AG10803 (cell line): Measurements from ENCODE around the gene ATP9A.
"Not testable (repeated sequence)": the region's sequence is repeated elsewhere in the genome, so short reads cannot be mapped to it uniquely, and the experiment has no call there.

Source experiments
- DNase-seq: peaks from one replicate; pipeline ENCODE4 v3.0.0; 2010; ENCODE audit warnings: low read depth
- H3K4me3 ChIP-seq: 2 replicates; pipeline ENCODE4 v1.5.1; 2011; ENCODE audit warnings: mild to moderate bottlenecking, low read length, control low read depth
- CTCF ChIP-seq: conservative IDR thresholded peaks from 2 replicates; pipeline ENCODE4 v1.5.1; 2011; ENCODE audit warnings: mild to moderate bottlenecking, low read length, control low read depth, inconsistent platforms

ATP9A gene

GRCh38 chr20:51571460-51571794 lies 196.8 kb downstream of the ATP9A start:
- DNase-seq, result no peak
- TF ChIP-seq CTCF, result no peak
- H3K4me3 ChIP-seq, result no peak overlapping the region

DNA sequence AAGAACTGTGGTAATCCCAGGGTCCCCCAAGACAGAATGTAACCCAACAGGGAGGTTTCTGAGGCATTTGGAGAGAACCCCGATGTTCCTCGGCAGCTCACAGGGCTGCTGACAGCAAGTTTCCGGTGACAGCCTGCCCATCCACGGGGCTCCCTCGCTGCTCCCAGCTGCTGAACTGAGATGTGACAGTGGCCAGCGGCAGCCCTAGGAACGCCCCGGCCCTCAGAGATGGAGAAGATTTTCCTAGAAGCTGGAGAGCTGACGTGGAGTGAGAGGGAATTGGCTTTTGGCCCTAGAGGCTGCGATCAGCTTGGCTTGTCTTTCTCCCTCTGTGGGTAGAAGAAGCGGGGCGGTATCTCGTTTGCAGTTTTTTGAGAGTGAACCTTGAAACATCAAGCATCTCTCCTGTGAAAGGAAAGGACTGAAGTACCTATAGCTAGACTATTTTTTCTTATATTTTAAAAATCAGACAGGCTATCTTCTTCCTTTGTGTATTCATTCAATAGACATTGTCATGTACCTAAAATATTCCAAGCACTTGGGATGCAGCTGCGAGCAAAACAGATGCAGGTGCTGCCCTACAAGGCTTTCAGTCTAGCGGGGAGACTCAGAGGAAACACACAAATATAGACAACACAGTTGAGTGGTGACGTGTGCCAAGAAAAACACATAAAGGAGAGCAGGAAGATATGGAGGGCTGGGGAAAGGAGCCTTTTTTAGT lies 197.3 kb downstream of the ATP9A start:
- H3K4me3 ChIP-seq, result no peak overlapping the region; the same call in 1 of the 2 replicates
- no peak for TF ChIP-seq CTCF
- peak; percentile 30 for DNase-seq

- no peak overlapping the region; the same call in 1 of the 2 replicates for H3K4me3 ChIP-seq
- no peak for DNase-seq
Measured at GRCh38 chr20:51569815-51570738, 198.1 kb downstream of the ATP9A start.

GRCh38 chr20:51568533-51568932 lies 199.7 kb downstream of the ATP9A start:
- not testable (repeated sequence) for DNase-seq, H3K4me3 ChIP-seq

More at GRCh38 chr20:51569815-51570738, 198.1 kb downstream of the ATP9A start:
- TF ChIP-seq CTCF, result no peak

GRCh38 chr20:51567622-51568021 lies 200.6 kb downstream of the ATP9A start:
- TF ChIP-seq CTCF, result no peak

DNA sequence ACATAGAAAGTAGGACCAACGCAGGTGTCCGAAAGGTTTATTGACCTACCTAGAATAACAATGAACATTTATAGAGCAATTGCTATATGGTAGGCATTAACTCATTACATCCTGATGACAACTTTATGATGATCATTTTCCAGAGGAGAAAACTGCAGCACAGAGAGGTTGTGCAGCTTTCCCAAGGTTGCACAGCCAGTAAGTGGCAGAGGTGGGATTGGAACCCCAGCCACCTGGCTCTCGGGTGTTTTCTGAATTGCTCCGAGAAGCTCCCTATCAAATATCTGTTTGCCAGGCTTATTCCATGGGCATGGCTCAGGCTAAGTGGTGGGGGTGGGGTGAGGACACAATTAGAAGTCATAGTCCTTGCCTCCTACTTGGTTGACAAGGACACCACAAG lies 201.6 kb downstream of the ATP9A start:
- H3K4me3 ChIP-seq, result no peak overlapping the region
- DNase-seq, result no peak
- TF ChIP-seq CTCF, result no peak

More at GRCh38 chr20:51567622-51568021, 200.6 kb downstream of the ATP9A start:
- H3K4me3 ChIP-seq, result no peak overlapping the region
- no peak for DNase-seq

DNA sequence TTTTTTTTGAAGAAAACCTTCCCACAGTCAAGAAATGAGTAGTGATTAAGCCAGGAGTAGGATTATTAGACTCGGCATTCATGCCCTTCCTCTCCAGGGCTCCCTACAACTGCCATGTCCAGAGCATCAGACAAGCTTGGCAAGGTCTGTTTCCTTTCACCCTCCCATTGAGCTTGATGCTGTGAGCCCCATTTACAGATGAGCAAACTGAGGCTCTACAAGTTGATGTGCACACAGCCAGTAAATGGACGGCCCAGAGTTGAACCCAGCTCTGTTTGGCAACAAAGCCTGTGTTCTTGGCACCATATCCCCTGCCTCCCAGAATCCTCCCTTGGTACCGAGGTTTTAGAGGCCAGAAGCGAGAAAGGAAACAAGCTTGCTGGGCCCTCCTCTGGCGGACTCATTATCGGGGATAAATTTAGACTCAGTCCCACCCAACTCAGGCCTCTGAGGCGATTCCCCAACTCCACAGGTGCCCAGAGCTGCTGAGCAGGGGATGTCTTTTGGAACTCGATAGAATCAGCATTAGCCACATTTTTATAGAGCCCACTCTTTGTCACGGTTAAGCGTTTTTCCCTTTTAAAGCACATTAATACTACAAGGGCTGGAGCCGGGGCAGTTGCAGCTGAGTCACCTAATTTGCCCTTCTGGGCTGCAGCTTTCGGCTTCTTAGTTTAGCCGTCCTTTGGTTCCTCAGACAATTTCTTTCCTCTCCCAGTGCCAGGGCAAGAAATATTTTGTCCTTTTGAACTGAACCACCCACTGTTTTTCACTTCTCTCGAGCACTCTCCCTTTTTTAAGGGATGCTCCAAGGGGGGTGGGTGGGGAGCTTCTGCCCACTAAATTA lies 202.7 kb downstream of the ATP9A start:
- TF ChIP-seq CTCF, result no peak
- peak; percentile 57 for DNase-seq
- H3K4me3 ChIP-seq, result peak overlapping the region; percentile 38
